Thoracic aorta (tissue), 2 donors: ENCODE measurements around the gene SPATA22. TPM values are rescaled to one million over a fixed set of nuclear protein-coding genes. Genes with fewer than 3 reads are reported as not detected.

Experiments
- ATAC-seq: fragments of 150-250 bp; one replicate; pipeline ENCODE4 v1.8.0; 2017; ENCODE audit warnings: low read depth; ENCODE audit not compliant: insufficient number of reproducible peaks, low FRiP score
- DNase-seq: peaks from one replicate; pipeline ENCODE4 v3.0.0-alpha.2; 2020; ENCODE audit warnings: low spot score
- H3K27ac ChIP-seq, 2 donors: fragments of 200-600 bp; sonication (generic); 1 replicate in 1 of 2; 2 replicates in 1 of 2; pipeline ENCODE4 v1.5.1; 2016; ENCODE audit warnings: mild to moderate bottlenecking in 2 of 2, moderate library complexity in 2 of 2
- H3K27me3 ChIP-seq: fragments of 200-600 bp; sonication (generic); replicated peaks from 2 replicates; pipeline ENCODE4 v1.6.0; 2016; ENCODE audit warnings: mild to moderate bottlenecking; ENCODE audit not compliant: insufficient read depth
- H3K36me3 ChIP-seq: fragments of 200-600 bp; sonication (generic); one replicate; pipeline ENCODE4 v1.5.1; 2016
- H3K4me1 ChIP-seq, 2 donors: fragments of 200-600 bp; sonication (generic); 1 replicate in 1 of 2; 2 replicates in 1 of 2; pipeline versions ENCODE4 v1.5.1 to v1.6.0; 2016; ENCODE audit warnings: low read depth in 2 of 2, mild to moderate bottlenecking in 1 of 2; ENCODE audit not compliant: control insufficient read depth in 1 of 2
- H3K4me3 ChIP-seq: fragments of 200-600 bp; sonication (generic); 2 replicates; pipeline ENCODE4 v1.5.1; 2016; ENCODE audit warnings: mild to moderate bottlenecking
- H3K9me3 ChIP-seq: fragments of 200-600 bp; sonication (generic); 2 replicates; pipeline ENCODE4 v1.5.1; 2016
- CTCF ChIP-seq: fragments of 200-600 bp; sonication (generic); IDR thresholded peaks from one replicate; pipeline ENCODE4 v1.5.1; 2019; ENCODE audit warnings: antibody characterized with exemption
- total RNA-seq, 2 donors: library from RNA; depleted of rRNA; stranded (reverse); fragments of >200 nt; gene quantifications; one replicate each; pipeline versions ENCODE4 v1.1.0 to v1.2.3, GENCODE V29; 2016

Gene SPATA22
- total RNA-seq, 2 donors from 2014 or later = not detected

GRCh38 chr17:3512505-3513171 lies 41.0 kb upstream of the SPATA22 start:
- DNase-seq (no peak), ATAC-seq (no peak)
- Histone ChIP-seq H3K9me3 (no peaks in the 10 kb centered on the region), H3K27me3 (no peaks in the 10 kb centered on the region), H3K36me3 (no peaks in the 10 kb centered on the region), H3K27ac (peak overlapping the region; percentile 14 to 56), H3K4me3 (peak overlapping the region; percentile 31), H3K4me1 (peaks cover 7 to 17% of the 10 kb centered on the region in 2 donors)
- no peak for TF ChIP-seq CTCF

GRCh38 chr17:3511852-3512504 lies 40.4 kb upstream of the SPATA22 start:
- DNase-seq (no peak), ATAC-seq (no peak)
- no peaks in the 10 kb centered on the region for H3K27me3 ChIP-seq

DNA sequence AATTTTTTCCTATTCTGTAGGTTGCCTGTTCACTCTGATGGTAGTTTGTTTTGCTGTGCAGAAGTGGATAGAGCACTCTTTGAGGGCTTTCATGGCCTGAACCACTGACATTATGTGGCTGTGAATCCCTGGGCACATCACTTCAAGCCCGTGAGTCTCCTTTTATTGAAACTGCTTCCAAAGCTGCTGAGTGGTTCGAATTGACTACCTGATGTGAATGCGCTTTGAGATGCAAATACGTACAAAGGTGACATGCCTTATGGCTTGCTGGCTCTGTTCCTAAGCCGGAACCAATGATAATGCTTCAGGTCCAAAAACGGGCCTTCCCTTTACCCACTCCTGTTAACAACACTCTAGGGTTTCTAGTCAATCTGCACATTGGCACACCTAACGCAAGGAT lies 38.5 kb upstream of the SPATA22 start:
- ATAC-seq (no peak), DNase-seq (no peak)
- Histone ChIP-seq H3K4me3 (no peak overlapping the region), H3K9me3 (no peaks in the 10 kb centered on the region), H3K36me3 (no peaks in the 10 kb centered on the region), H3K27me3 (no peaks in the 10 kb centered on the region), H3K4me1 (peaks cover 7 to 17% of the 10 kb centered on the region in 2 donors), H3K27ac (no peak overlapping the region)
- TF ChIP-seq CTCF = no peak

More at GRCh38 chr17:3511852-3512504, 40.4 kb upstream of the SPATA22 start:
- Histone ChIP-seq H3K27ac (peak overlapping the region in 1 of 2 donors; percentile 56), H3K36me3 (no peaks in the 10 kb centered on the region), H3K4me3 (no peak overlapping the region), H3K9me3 (no peaks in the 10 kb centered on the region), H3K4me1 (peaks cover 7 to 17% of the 10 kb centered on the region in 2 donors)
- no peak for TF ChIP-seq CTCF

DNA sequence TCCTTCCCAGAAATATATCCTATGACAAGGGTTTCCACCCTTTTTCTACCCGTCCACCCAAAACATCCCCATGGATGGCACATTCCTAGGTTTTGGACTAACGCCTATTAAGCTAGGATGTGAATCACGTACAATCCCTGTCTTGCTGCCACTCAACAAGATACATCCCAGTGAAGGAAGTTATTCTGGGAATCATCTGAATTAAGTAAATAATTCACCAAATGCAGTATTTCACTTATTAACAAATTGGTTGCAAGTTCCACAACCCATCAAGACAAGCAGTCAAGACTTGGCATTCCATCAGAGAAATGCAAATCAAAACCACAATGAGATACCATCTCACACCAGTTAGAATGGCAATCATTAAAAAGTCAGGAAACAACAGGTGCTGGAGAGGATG lies 36.2 kb upstream of the SPATA22 start:
- no peaks in the 10 kb centered on the region for H3K27me3 ChIP-seq
- H3K4me3 ChIP-seq = no peak overlapping the region
- H3K4me1 ChIP-seq = peaks cover 0 to 8% of the 10 kb centered on the region in 2 donors
- DNase-seq = no peak
- no peaks in the 10 kb centered on the region for H3K36me3 ChIP-seq
- no peaks in the 10 kb centered on the region for H3K9me3 ChIP-seq
- H3K27ac ChIP-seq = no peak overlapping the region
- ATAC-seq = no peak
- TF ChIP-seq CTCF = no peak

DNA sequence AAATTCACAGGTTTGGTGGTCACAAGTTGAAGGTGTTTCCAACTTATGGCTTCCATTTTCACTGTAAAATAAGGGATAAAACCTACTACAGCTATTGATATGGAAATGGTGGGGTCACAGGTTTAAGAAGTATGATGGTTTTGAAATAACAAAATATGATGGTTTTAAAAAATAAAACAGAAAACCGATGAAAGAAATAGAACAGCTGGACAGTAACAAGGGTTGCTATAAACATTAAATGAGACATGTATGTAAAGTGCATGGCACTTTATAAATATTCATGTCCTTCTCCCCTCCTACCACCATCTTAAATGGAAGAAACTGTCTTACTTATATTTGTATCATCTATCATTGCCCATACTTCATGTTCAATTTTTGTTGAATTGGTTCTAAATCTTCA lies 35.5 kb upstream of the SPATA22 start:
- DNase-seq = no peak
- no peak for TF ChIP-seq CTCF
- Histone ChIP-seq H3K27ac (no peak overlapping the region), H3K9me3 (no peaks in the 10 kb centered on the region), H3K4me1 (peaks cover 0 to 2% of the 10 kb centered on the region in 2 donors), H3K36me3 (no peaks in the 10 kb centered on the region), H3K27me3 (no peaks in the 10 kb centered on the region), H3K4me3 (no peak overlapping the region)
- ATAC-seq = no peak
